GM23338 (cell line): Measurements from ENCODE around the gene GALR2. TPM values are rescaled to one million over a fixed set of nuclear protein-coding genes. Genes with fewer than 3 reads are reported as not detected.
A peak's percentile ranks its signal among the peaks of the same experiment; 100 is the strongest.

ENCODE experiments used
- ATAC-seq: fragments of 200-7000 bp; cut with Tn5 transposase; 3 replicates; pipeline ENCODE4 v1.9.1; 2020
- DNase-seq: peaks from one replicate; pipeline ENCODE4 v3.0.0-alpha.2; 2015; ENCODE audit warnings: low spot score
- H2AFZ ChIP-seq: fragments of 200-600 bp; sonication (generic); 2 replicates; pipeline ENCODE4 v1.8.0; 2016; ENCODE audit warnings: antibody characterized with exemption, mild to moderate bottlenecking, moderate library complexity
- H3F3A ChIP-seq: fragments of 200-600 bp; sonication (generic); replicated peaks from 2 replicates; pipeline ENCODE4 v1.8.0; 2017; ENCODE audit warnings: antibody characterized with exemption, mixed run types, low read depth
- H3K27ac ChIP-seq: fragments of 200-600 bp; sonication (generic); 2 replicates; pipeline ENCODE4 v1.6.1; 2016; ENCODE audit warnings: low read depth
- H3K27me3 ChIP-seq: fragments of 200-600 bp; sonication (generic); 2 replicates; pipeline ENCODE4 v1.8.0; 2016; ENCODE audit warnings: mild to moderate bottlenecking, mixed run types, moderate library complexity; ENCODE audit not compliant: insufficient read depth
- H3K36me3 ChIP-seq: fragments of 200-600 bp; sonication (generic); 2 replicates; pipeline ENCODE4 v1.8.0; 2016; ENCODE audit warnings: mild to moderate bottlenecking; ENCODE audit not compliant: insufficient read depth
- H3K4me1 ChIP-seq: fragments of 200-600 bp; sonication (generic); 2 replicates; pipeline ENCODE4 v1.8.0; 2016; ENCODE audit warnings: mild to moderate bottlenecking, moderate library complexity; ENCODE audit not compliant: insufficient read depth
- H3K4me2 ChIP-seq: fragments of 200-600 bp; sonication (generic); 2 replicates; pipeline ENCODE4 v1.7.1; 2017; ENCODE audit warnings: mixed run types
- H3K4me3 ChIP-seq: fragments of 200-600 bp; sonication (generic); 2 replicates; pipeline ENCODE4 v1.6.1; 2016; ENCODE audit warnings: mixed run types
- H3K79me2 ChIP-seq: fragments of 200-600 bp; sonication (generic); replicated peaks from 2 replicates; pipeline ENCODE4 v1.8.0; 2017; ENCODE audit warnings: mild to moderate bottlenecking; ENCODE audit not compliant: insufficient read depth
- H3K9me2 ChIP-seq: fragments of 200-600 bp; sonication (generic); 2 replicates; pipeline ENCODE4 v1.8.0; 2017; ENCODE audit not compliant: insufficient read depth
- H4K20me1 ChIP-seq: fragments of 200-600 bp; sonication (generic); replicated peaks from 2 replicates; pipeline ENCODE4 v1.8.0; 2017; ENCODE audit warnings: mild to moderate bottlenecking; ENCODE audit not compliant: insufficient read depth
- H3K27ac Mint-ChIP-seq: 2 replicates; pipeline ENCODE4 v1.8.0; 2020; ENCODE audit warnings: inconsistent platforms, mild to moderate bottlenecking, moderate library complexity, mixed read lengths
- H3K27me3 Mint-ChIP-seq: 3 replicates; pipeline ENCODE4 v1.8.0; 2022; ENCODE audit warnings: low read depth, mild to moderate bottlenecking, moderate library complexity, mixed read lengths, inconsistent platforms; ENCODE audit not compliant: insufficient read depth, poor library complexity
- H3K36me3 Mint-ChIP-seq: 3 replicates; pipeline ENCODE4 v1.8.0; 2021; ENCODE audit warnings: low read depth, mild to moderate bottlenecking, inconsistent platforms, moderate library complexity, mixed read lengths
- H3K4me1 Mint-ChIP-seq: 3 replicates; pipeline ENCODE4 v1.8.0; 2020; ENCODE audit warnings: mild to moderate bottlenecking, inconsistent platforms, mixed read lengths
- H3K4me3 Mint-ChIP-seq: 3 replicates; pipeline ENCODE4 v1.8.0; 2021; ENCODE audit warnings: moderate library complexity, mild to moderate bottlenecking, inconsistent platforms, mixed read lengths
- H3K9me3 Mint-ChIP-seq: 3 replicates; pipeline ENCODE4 v1.8.0; 2020; ENCODE audit warnings: moderate library complexity, mild to moderate bottlenecking, inconsistent platforms, mixed read lengths
- CREB1 ChIP-seq: fragments of 250-450 bp; sonication (Bioruptor Pico); IDR thresholded peaks from 2 replicates; pipeline ENCODE4 v1.5.0; 2020; ENCODE audit warnings: low read depth, mild to moderate bottlenecking, moderate library complexity
- CTCF ChIP-seq, 2 experiments: fragments of 200-600 bp in 1 of 2; sonication (generic) in 1 of 2; conservative IDR thresholded peaks; 2 replicates each; pipeline versions ENCODE4 v1.5.1 to v1.6.1; 2016 to 2017; ENCODE audit warnings: antibody characterized with exemption in 2 of 2, low read depth in 2 of 2, mild to moderate bottlenecking in 2 of 2, moderate library complexity in 1 of 2
- EZH2 ChIP-seq: fragments of 200-600 bp; sonication (generic); IDR thresholded peaks from one replicate; pipeline ENCODE4 v1.8.0; 2017; ENCODE audit warnings: antibody characterized with exemption, mild to moderate bottlenecking, low read depth; ENCODE audit not compliant: unreplicated experiment
- EZH2phosphoT487 ChIP-seq: fragments of 200-600 bp; sonication (generic); IDR thresholded peaks from one replicate; pipeline ENCODE4 v1.8.1; 2018; ENCODE audit warnings: antibody characterized with exemption; ENCODE audit not compliant: unreplicated experiment
- JUNB ChIP-seq: IDR thresholded peaks from one replicate; pipeline ENCODE4 v1.6.1; 2016; ENCODE audit warnings: antibody characterized with exemption; ENCODE audit not compliant: unreplicated experiment
- POLR2AphosphoS5 ChIP-seq: IDR thresholded peaks from 2 replicates; pipeline ENCODE4 v1.6.1; 2016; ENCODE audit warnings: antibody characterized with exemption, low read depth
- REST ChIP-seq: IDR thresholded peaks from one replicate; pipeline ENCODE4 v1.6.1; 2018; ENCODE audit warnings: antibody characterized with exemption; ENCODE audit not compliant: unreplicated experiment
- STAT1 ChIP-seq: IDR thresholded peaks from one replicate; pipeline ENCODE4 v1.6.1; 2016; ENCODE audit warnings: antibody characterized with exemption; ENCODE audit not compliant: unreplicated experiment
- ZNF114 ChIP-seq: fragments of 250-450 bp; sonication (Bioruptor Pico); IDR thresholded peaks from 2 replicates; pipeline ENCODE4 v1.5.0; 2020; ENCODE audit warnings: mild to moderate bottlenecking, moderate library complexity
- polyA plus RNA-seq: library from polyadenylated mRNA; unstranded; fragments of >200 nt; fragmentation: Nextera tagmentation; extraction: Ambion mirVana; gene quantifications from 2 replicates; pipeline ENCODE4 v1.2.1, GENCODE V29; 2016
- total RNA-seq: library from RNA; depleted of rRNA; stranded (reverse); fragments of >200 nt; shearing (Covaris generic); gene quantifications from 2 replicates; pipeline ENCODE4 v1.2.3, GENCODE V29; 2014
- TF ChIP-seq, protein P1 (sequence below): IDR thresholded peaks from 2 replicates; pipeline ENCODE4 v1.6.1; 2016; ENCODE audit warnings: antibody characterized with exemption

GALR2 gene
- total and polyA plus RNA-seq, 2 experiments from 2014 or later, result 0.50 to 2.2 TPM

GRCh38 chr17:76119409-76120371, 45.1 kb downstream of the GALR2 start:
- H3K4me1 Mint-ChIP-seq, result peaks cover 21% of the 10 kb centered on the region
- Histone ChIP-seq H3K4me1 (peaks cover 29% of the 10 kb centered on the region; the same call in 1 of the 2 replicates), H3F3A (peaks cover 11% of the 10 kb centered on the region), H3K27ac (no peak overlapping the region), H3K36me3 (no peaks in the 10 kb centered on the region), H3K4me3 (no peak overlapping the region), H3K9me2 (no peaks in the 10 kb centered on the region), H2AFZ (peak overlapping the region; percentile 81), H3K4me2 (peak overlapping the region; percentile 68; the same call in 1 of the 2 replicates), H4K20me1 (no peaks in the 10 kb centered on the region), H3K79me2 (no peaks in the 10 kb centered on the region), H3K27me3 (0 out of 2 replicates have a peak, but pooled peaks cover 4% of the 10 kb centered on the region)
- TF ChIP-seq, protein P1, sequence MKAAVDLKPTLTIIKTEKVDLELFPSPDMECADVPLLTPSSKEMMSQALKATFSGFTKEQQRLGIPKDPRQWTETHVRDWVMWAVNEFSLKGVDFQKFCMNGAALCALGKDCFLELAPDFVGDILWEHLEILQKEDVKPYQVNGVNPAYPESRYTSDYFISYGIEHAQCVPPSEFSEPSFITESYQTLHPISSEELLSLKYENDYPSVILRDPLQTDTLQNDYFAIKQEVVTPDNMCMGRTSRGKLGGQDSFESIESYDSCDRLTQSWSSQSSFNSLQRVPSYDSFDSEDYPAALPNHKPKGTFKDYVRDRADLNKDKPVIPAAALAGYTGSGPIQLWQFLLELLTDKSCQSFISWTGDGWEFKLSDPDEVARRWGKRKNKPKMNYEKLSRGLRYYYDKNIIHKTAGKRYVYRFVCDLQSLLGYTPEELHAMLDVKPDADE, result no peak
- TF ChIP-seq REST (no peak), EZH2phosphoT487 (no peak), POLR2AphosphoS5 (no peak), EZH2 (no peak), STAT1 (no peak), ZNF114 (CRISPR knock-in tag) (no peak)
- peaks cover 19% of the 10 kb centered on the region for H3K27me3 Mint-ChIP-seq
- no peaks in the 10 kb centered on the region; the same call in 2 of the 3 replicates for H3K9me3 Mint-ChIP-seq
- no peak overlapping the region; the same call in 1 of the 2 replicates for H3K27ac Mint-ChIP-seq
- H3K4me3 Mint-ChIP-seq, result no peak overlapping the region; the same call in 2 of the 3 replicates
- DNase-seq (no peak), ATAC-seq (no peak)
- no peaks in the 10 kb centered on the region for H3K36me3 Mint-ChIP-seq

DNA sequence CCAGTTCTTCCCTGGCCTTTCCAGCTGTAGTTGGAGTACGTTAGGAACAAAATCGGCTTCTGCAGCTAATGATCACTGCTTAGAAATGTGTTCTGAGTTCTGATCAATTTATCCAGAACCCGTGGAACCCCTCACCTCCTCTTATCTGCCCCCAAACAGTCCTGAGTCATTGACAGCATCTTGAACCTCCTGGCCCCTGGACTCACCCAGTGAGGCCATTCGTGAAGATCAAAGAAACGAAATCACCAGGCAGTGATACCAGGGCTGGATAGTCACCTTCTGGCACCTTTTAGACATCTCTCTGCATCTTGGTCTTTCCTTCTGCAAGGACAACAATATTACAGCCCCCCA, 46.1 kb downstream of the GALR2 start:
- H2AFZ ChIP-seq, result peak overlapping the region; percentile 81; the same call in 1 of the 2 replicates
- H3K36me3 ChIP-seq, result no peaks in the 10 kb centered on the region
- no peaks in the 10 kb centered on the region for H3K36me3 Mint-ChIP-seq
- H3K27ac ChIP-seq, result no peak overlapping the region
- H3K79me2 ChIP-seq, result no peaks in the 10 kb centered on the region
- no peaks in the 10 kb centered on the region for H3K9me2 ChIP-seq
- ATAC-seq (no peak), DNase-seq (no peak)
- H3K27ac Mint-ChIP-seq, result peak overlapping the region; percentile 37; the same call in 1 of the 2 replicates
- H3K4me3 ChIP-seq, result no peak overlapping the region
- H3K9me3 Mint-ChIP-seq, result no peaks in the 10 kb centered on the region; the same call in 2 of the 3 replicates
- H3K27me3 ChIP-seq, result 0 out of 2 replicates have a peak, but pooled peaks cover 4% of the 10 kb centered on the region
- peaks cover 29% of the 10 kb centered on the region; the same call in 1 of the 2 replicates for H3K4me1 ChIP-seq
- no peaks in the 10 kb centered on the region for H4K20me1 ChIP-seq
- peaks cover 25% of the 10 kb centered on the region for H3K4me1 Mint-ChIP-seq
- peak overlapping the region; percentile 33 for H3K4me3 Mint-ChIP-seq
- peaks cover 24% of the 10 kb centered on the region for H3K27me3 Mint-ChIP-seq
- peak overlapping the region; percentile 68 for H3K4me2 ChIP-seq
- peaks cover 14% of the 10 kb centered on the region for H3F3A ChIP-seq
- TF ChIP-seq REST (no peak), STAT1 (no peak), JUNB (no peak), CTCF (conservative IDR thresholded peaks at IDR 0.05; ENCODE audit: low read depth in 2 of 2) (no peak), CREB1 (CRISPR knock-in tag) (no peak), ZNF114 (CRISPR knock-in tag) (no peak), EZH2 (no peak)
- TF ChIP-seq, protein P1, result no peak
